Endodermal cell (in vitro differentiated cells): ENCODE measurements around the gene MRGPRX3. TPM values are rescaled to one million over a fixed set of nuclear protein-coding genes. Genes with fewer than 3 reads are reported as not detected.

ENCODE experiments used
- DNase-seq: peaks from one replicate; pipeline ENCODE4 v3.0.0-alpha.2; 2017
- H3K27ac ChIP-seq: 2 replicates; pipeline ENCODE4 v1.5.1; 2013; ENCODE audit warnings: mild to moderate bottlenecking, low read depth, low read length, moderate library complexity
- H3K27me3 ChIP-seq: 2 replicates; pipeline ENCODE4 v1.6.1; 2013; ENCODE audit warnings: mild to moderate bottlenecking, low read length, moderate library complexity; ENCODE audit not compliant: insufficient read depth, control insufficient read depth, poor library complexity, severe bottlenecking
- H3K36me3 ChIP-seq: 2 replicates; pipeline ENCODE4 v1.7.0; 2013; ENCODE audit warnings: mild to moderate bottlenecking, low read length, moderate library complexity; ENCODE audit not compliant: control insufficient read depth, insufficient read depth
- H3K4me1 ChIP-seq: one replicate; pipeline ENCODE4 v1.7.0; 2013; ENCODE audit warnings: low read length; ENCODE audit not compliant: control insufficient read depth, insufficient read depth
- H3K4me3 ChIP-seq: 2 replicates; pipeline ENCODE4 v1.5.1; 2013; ENCODE audit warnings: mild to moderate bottlenecking, low read length, moderate library complexity
- H3K9ac ChIP-seq: 2 replicates; pipeline ENCODE4 v1.6.1; 2013; ENCODE audit warnings: mild to moderate bottlenecking, low read length, moderate library complexity; ENCODE audit not compliant: poor library complexity, severe bottlenecking; ENCODE audit errors: extremely low read depth
- H3K9me3 ChIP-seq: 2 replicates; pipeline ENCODE4 v1.6.1; 2013; ENCODE audit warnings: mild to moderate bottlenecking, low read length, moderate library complexity; ENCODE audit not compliant: control insufficient read depth
- H3K27ac Mint-ChIP-seq: 2 replicates; pipeline ENCODE4 v1.8.0; 2020; ENCODE audit warnings: mixed read lengths
- H3K27me3 Mint-ChIP-seq: 2 replicates; pipeline ENCODE4 v1.8.0; 2021; ENCODE audit warnings: mild to moderate bottlenecking, mixed read lengths; ENCODE audit not compliant: insufficient read depth
- H3K36me3 Mint-ChIP-seq: 2 replicates; pipeline ENCODE4 v1.8.0; 2020; ENCODE audit warnings: low read depth, mixed read lengths
- H3K4me1 Mint-ChIP-seq: 2 replicates; pipeline ENCODE4 v1.8.0; 2020; ENCODE audit warnings: mixed read lengths
- H3K4me3 Mint-ChIP-seq: 2 replicates; pipeline ENCODE4 v1.8.0; 2020; ENCODE audit warnings: mild to moderate bottlenecking, moderate library complexity, mixed read lengths
- H3K9me3 Mint-ChIP-seq: 2 replicates; pipeline ENCODE4 v1.8.0; 2020; ENCODE audit warnings: mild to moderate bottlenecking, mixed read lengths
- WGBS, 2 experiments: methylation state at CpG; one replicate each; pipeline versions ENCODE4 v1.1.5 to v1.1.7; 2013; ENCODE audit warnings: missing lambda C conversion rate in 2 of 2, mixed read lengths in 1 of 2; ENCODE audit not compliant: insufficient coverage in 1 of 2, insufficient read length in 1 of 2; 5-methylcytosine and 5-hydroxymethylcytosine counted together
- total RNA-seq, 2 donors: library from RNA; stranded (reverse); fragmentation: NEBNext Ultra II Directional in 1 of 2; extraction: Animal tissue kit (Norgen Biotek cat#: 25700) in 1 of 2; gene quantifications; 2 replicates in 1 of 2; 3 replicates in 1 of 2; pipeline ENCODE4 v1.2.1, GENCODE V29; 2021
- TF ChIP-seq, protein P1 (sequence below): fragments of 200-600 bp; sonication (generic); conservative IDR thresholded peaks from 2 replicates; pipeline ENCODE4 v1.5.0; 2021; ENCODE audit warnings: antibody characterized with exemption, mild to moderate bottlenecking

The MRGPRX3 gene
- total RNA-seq, 2 donors from 2014 or later = not detected

DNA sequence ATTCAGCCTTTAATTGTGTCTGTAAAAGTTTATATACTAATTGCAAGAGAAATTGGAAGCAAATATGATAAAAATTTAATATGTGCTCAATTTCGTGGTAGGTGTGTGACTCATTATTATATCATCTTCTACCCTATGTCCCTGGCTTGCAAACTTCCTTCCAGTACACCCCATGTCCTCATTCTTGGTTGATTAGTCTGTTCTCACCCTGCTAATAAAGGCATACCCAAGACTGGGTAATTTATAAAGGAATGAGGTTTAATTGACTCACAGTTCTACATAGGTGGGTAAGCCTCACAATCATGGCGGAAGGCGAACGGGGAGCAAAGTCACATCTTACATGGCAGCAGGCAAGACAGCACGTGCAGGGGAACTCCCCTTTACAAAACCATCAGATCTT, 11.9 kb downstream of the MRGPRX3 start:
- H3K27me3 Mint-ChIP-seq = peaks cover 16% of the 10 kb centered on the region
- Histone ChIP-seq H3K36me3 (no peaks in the 10 kb centered on the region), H3K9me3 (no peaks in the 10 kb centered on the region), H3K9ac (no peak overlapping the region), H3K4me1 (no peaks in the 10 kb centered on the region), H3K27me3 (peaks cover 9% of the 10 kb centered on the region), H3K4me3 (no peak overlapping the region), H3K27ac (no peak overlapping the region)
- TF ChIP-seq, protein P1, sequence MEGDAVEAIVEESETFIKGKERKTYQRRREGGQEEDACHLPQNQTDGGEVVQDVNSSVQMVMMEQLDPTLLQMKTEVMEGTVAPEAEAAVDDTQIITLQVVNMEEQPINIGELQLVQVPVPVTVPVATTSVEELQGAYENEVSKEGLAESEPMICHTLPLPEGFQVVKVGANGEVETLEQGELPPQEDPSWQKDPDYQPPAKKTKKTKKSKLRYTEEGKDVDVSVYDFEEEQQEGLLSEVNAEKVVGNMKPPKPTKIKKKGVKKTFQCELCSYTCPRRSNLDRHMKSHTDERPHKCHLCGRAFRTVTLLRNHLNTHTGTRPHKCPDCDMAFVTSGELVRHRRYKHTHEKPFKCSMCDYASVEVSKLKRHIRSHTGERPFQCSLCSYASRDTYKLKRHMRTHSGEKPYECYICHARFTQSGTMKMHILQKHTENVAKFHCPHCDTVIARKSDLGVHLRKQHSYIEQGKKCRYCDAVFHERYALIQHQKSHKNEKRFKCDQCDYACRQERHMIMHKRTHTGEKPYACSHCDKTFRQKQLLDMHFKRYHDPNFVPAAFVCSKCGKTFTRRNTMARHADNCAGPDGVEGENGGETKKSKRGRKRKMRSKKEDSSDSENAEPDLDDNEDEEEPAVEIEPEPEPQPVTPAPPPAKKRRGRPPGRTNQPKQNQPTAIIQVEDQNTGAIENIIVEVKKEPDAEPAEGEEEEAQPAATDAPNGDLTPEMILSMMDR = no peak
- 77 to 97% methylated on average over 3 to 4 of the region's 5 CpGs for WGBS, 2 experiments
- H3K9me3 Mint-ChIP-seq = no peaks in the 10 kb centered on the region
- no peak overlapping the region for H3K4me3 Mint-ChIP-seq
- no peak overlapping the region for H3K27ac Mint-ChIP-seq
- no peaks in the 10 kb centered on the region for H3K4me1 Mint-ChIP-seq
- DNase-seq = no peak
- H3K36me3 Mint-ChIP-seq = no peaks in the 10 kb centered on the region

DNA sequence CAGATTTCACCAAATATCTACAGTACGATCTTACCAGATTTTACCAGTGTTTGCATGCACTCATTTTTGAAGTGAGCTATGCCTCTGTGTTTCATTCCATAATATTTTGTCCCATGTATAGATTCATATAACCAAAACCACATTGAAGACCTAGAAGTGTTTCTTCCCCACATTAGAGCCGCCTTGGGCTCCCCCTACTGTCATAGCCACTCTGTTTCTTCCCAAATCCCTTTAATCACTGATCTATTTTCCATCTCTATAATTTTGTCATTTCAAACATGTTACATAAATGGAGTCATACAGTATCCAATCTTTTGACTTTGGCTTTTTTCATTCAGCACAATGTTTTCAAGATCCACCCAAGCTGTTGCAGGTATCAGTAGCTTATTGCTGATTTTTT, 12.7 kb downstream of the MRGPRX3 start:
- H3K9ac ChIP-seq = no peak overlapping the region
- Mint-ChIP-seq H3K27ac (no peak overlapping the region), H3K9me3 (no peaks in the 10 kb centered on the region), H3K4me3 (no peak overlapping the region), H3K4me1 (no peaks in the 10 kb centered on the region), H3K27me3 (peaks cover 13% of the 10 kb centered on the region), H3K36me3 (no peaks in the 10 kb centered on the region)
- H3K9me3 ChIP-seq = no peaks in the 10 kb centered on the region
- no peaks in the 10 kb centered on the region for H3K4me1 ChIP-seq
- 53 to 58% methylated on average over 2 of the region's 2 CpGs for WGBS, 2 experiments
- no peak for DNase-seq
- H3K27me3 ChIP-seq = peaks cover 9% of the 10 kb centered on the region
- TF ChIP-seq, protein P1 = peak; percentile 73
- H3K27ac ChIP-seq = no peak overlapping the region
- H3K4me3 ChIP-seq = no peak overlapping the region
- no peaks in the 10 kb centered on the region for H3K36me3 ChIP-seq

DNA sequence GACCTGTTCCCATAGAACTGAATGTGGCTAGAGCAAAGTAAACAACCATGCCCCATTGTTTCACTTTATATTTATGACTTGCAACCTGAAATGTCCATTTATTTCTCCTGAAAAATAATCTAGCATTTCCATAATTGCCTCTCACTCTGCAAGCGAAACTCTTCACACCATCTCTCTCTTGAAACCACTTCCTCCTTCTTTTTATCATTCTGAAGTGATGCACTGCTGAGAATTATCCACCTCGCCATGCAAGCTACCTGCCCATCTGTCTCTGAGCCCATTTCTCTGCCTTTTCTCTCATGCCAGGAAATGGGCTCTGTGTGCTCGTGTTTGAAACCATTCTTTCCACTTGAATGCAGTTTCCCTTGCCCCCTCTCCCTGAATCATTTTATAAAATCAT, 13.5 kb downstream of the MRGPRX3 start:
- TF ChIP-seq, protein P1 = no peak
- WGBS, 2 experiments = 74 to 79% methylated on average over 3 of the region's 3 CpGs
- no peak overlapping the region for H3K9ac ChIP-seq

More for the DNA sequence above, 13.5 kb downstream of the MRGPRX3 start:
- H3K27me3 Mint-ChIP-seq = peaks cover 9% of the 10 kb centered on the region
- H3K27ac Mint-ChIP-seq = no peak overlapping the region
- H3K27me3 ChIP-seq = peaks cover 9% of the 10 kb centered on the region
- no peak for DNase-seq
- no peak overlapping the region for H3K4me3 ChIP-seq
- H3K9me3 Mint-ChIP-seq = no peaks in the 10 kb centered on the region
- H3K27ac ChIP-seq = no peak overlapping the region
- H3K4me3 Mint-ChIP-seq = no peak overlapping the region
- no peaks in the 10 kb centered on the region for H3K4me1 ChIP-seq
- no peaks in the 10 kb centered on the region for H3K36me3 ChIP-seq
- no peaks in the 10 kb centered on the region for H3K36me3 Mint-ChIP-seq
- no peaks in the 10 kb centered on the region for H3K9me3 ChIP-seq
- H3K4me1 Mint-ChIP-seq = no peaks in the 10 kb centered on the region
